Peyer's patch (tissue), 4 donors: ENCODE measurements around the gene C1orf226.

Experiments
- CTCF ChIP-seq, 6 experiments: fragments of 450-650 bp in 4 of 6; fragments of 200-600 bp in 2 of 6; sonication (generic) in 1 of 6; IDR thresholded peaks; one replicate each; pipeline ENCODE4 v1.5.1; 2017 to 2019; ENCODE audit warnings: antibody characterized with exemption in 6 of 6, mild to moderate bottlenecking in 3 of 6, moderate library complexity in 1 of 6
- POLR2A ChIP-seq, 2 donors: fragments of 450-650 bp; IDR thresholded peaks; one replicate each; pipeline ENCODE4 v1.5.1; 2017; ENCODE audit warnings: antibody characterized with exemption in 2 of 2, mild to moderate bottlenecking in 2 of 2, moderate library complexity in 2 of 2

GRCh38 chr1:162357681-162358266 lies 23.8 kb upstream of the C1orf226 start:
- TF ChIP-seq CTCF (IDR thresholded peaks at IDR 0.05) (peak in 4 of 6 experiments; percentile 33 to 72 (median 64)), POLR2A (IDR thresholded peaks at IDR 0.05) (no peak)
